PFSK-1 (cell line): ENCODE measurements around the gene CD200.

Experiments used
- FOXP2 ChIP-seq: optimal IDR thresholded peaks from 2 replicates; pipeline ENCODE3; 2011; ENCODE audit warnings: borderline replicate concordance, control low read depth, inconsistent platforms; ENCODE audit not compliant: insufficient read depth; ENCODE audit errors: extremely low read length, extremely low read depth
- POLR2AphosphoS5 ChIP-seq: IDR thresholded peaks from 2 replicates; pipeline ENCODE4 v1.6.1; 2012; ENCODE audit warnings: low read depth, mild to moderate bottlenecking, control low read depth, low read length, moderate library complexity
- TAF1 ChIP-seq: IDR thresholded peaks from 2 replicates; pipeline ENCODE4 v1.6.1; 2012; ENCODE audit warnings: low read length, control low read depth, borderline replicate concordance; ENCODE audit not compliant: insufficient read depth
- TF ChIP-seq, protein P1 (sequence below), 2 experiments: IDR thresholded peaks; 2 replicates each; pipeline versions ENCODE4 v1.6.1 to v1.8.0; 2011 to 2012; ENCODE audit warnings: low read depth in 2 of 2, low read length in 2 of 2, control low read depth in 1 of 2, inconsistent platforms in 1 of 2, mild to moderate bottlenecking in 1 of 2, moderate library complexity in 1 of 2; ENCODE audit not compliant: insufficient read depth in 1 of 2

- TF ChIP-seq, protein P1, sequence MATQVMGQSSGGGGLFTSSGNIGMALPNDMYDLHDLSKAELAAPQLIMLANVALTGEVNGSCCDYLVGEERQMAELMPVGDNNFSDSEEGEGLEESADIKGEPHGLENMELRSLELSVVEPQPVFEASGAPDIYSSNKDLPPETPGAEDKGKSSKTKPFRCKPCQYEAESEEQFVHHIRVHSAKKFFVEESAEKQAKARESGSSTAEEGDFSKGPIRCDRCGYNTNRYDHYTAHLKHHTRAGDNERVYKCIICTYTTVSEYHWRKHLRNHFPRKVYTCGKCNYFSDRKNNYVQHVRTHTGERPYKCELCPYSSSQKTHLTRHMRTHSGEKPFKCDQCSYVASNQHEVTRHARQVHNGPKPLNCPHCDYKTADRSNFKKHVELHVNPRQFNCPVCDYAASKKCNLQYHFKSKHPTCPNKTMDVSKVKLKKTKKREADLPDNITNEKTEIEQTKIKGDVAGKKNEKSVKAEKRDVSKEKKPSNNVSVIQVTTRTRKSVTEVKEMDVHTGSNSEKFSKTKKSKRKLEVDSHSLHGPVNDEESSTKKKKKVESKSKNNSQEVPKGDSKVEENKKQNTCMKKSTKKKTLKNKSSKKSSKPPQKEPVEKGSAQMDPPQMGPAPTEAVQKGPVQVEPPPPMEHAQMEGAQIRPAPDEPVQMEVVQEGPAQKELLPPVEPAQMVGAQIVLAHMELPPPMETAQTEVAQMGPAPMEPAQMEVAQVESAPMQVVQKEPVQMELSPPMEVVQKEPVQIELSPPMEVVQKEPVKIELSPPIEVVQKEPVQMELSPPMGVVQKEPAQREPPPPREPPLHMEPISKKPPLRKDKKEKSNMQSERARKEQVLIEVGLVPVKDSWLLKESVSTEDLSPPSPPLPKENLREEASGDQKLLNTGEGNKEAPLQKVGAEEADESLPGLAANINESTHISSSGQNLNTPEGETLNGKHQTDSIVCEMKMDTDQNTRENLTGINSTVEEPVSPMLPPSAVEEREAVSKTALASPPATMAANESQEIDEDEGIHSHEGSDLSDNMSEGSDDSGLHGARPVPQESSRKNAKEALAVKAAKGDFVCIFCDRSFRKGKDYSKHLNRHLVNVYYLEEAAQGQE (IDR thresholded peaks at IDR 0.05; ENCODE audit: insufficient read depth in 1 of 2, low read depth in 2 of 2, low read length in 2 of 2), result no peak
- no peak for TF ChIP-seq POLR2AphosphoS5
- no peak for TF ChIP-seq TAF1
- TF ChIP-seq FOXP2, result no peak
These were observed 41.4 kb downstream of the CD200 start for GRCh38 chr3:112374333-112374734.
